ENCODE results near the gene PTPRA. TPM values are rescaled to one million over a fixed set of nuclear protein-coding genes. Genes with fewer than 3 reads are reported as not detected.

PTPRA gene
- total RNA-seq, 4 donors from 2014 or later: 49.2 to 80.8 (median 60.4) TPM

- H3K4me3 ChIP-seq: no peak overlapping the region
- no peak overlapping the region for H3K27ac ChIP-seq (replicated peaks in 1 of 4)
- peaks cover 0 to 11% (median 7%) of the 10 kb centered on the region in 4 donors for H3K4me1 ChIP-seq
- no peak for DNase-seq (ENCODE audit: extremely low spot score)
- TF ChIP-seq, protein P1, sequence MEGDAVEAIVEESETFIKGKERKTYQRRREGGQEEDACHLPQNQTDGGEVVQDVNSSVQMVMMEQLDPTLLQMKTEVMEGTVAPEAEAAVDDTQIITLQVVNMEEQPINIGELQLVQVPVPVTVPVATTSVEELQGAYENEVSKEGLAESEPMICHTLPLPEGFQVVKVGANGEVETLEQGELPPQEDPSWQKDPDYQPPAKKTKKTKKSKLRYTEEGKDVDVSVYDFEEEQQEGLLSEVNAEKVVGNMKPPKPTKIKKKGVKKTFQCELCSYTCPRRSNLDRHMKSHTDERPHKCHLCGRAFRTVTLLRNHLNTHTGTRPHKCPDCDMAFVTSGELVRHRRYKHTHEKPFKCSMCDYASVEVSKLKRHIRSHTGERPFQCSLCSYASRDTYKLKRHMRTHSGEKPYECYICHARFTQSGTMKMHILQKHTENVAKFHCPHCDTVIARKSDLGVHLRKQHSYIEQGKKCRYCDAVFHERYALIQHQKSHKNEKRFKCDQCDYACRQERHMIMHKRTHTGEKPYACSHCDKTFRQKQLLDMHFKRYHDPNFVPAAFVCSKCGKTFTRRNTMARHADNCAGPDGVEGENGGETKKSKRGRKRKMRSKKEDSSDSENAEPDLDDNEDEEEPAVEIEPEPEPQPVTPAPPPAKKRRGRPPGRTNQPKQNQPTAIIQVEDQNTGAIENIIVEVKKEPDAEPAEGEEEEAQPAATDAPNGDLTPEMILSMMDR (IDR thresholded peaks at IDR 0.05): no peak
- intact Hi-C loops (cut with DNase I): loop anchor here (10.0 kb wide), 1 partner anchor 153 kb away; the partner anchor contains the start of gene EBF4
- peaks cover 0 to 20% (median 5%) of the 10 kb centered on the region in 4 donors for H3K36me3 ChIP-seq
- 93% methylated on average over 4 of the region's 4 CpGs for WGBS
- H3K27me3 ChIP-seq: no peaks in the 10 kb centered on the region
- no peaks in the 10 kb centered on the region for H3K9me3 ChIP-seq
These were observed 25.5 kb upstream of the PTPRA start for GRCh38 chr20:2847802-2848201.

DNA sequence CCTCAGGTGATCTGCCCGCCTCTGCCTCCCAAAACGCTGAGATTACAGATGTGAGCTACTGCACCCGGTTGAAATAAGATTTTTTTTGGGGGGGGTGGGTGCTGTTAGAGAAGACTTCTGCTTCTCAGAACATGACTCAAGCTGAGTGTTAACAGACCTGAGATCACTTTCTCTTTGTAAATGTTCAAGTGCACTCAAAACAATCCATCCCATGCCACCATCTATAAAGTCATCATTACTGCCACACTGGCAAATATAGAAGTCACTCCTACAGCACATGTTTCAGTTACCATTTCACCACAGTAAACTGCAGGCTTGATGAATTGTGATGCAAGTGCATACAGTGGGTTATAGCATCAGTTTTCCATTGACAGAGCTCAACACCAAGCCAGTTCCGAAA is 23.8 kb upstream of the PTPRA start:
- Histone ChIP-seq H3K9me3 (no peaks in the 10 kb centered on the region), H3K27ac (replicated peaks in 1 of 4) (no peak overlapping the region), H3K4me3 (no peak overlapping the region), H3K27me3 (no peaks in the 10 kb centered on the region), H3K4me1 (peaks cover 0 to 9% (median 6%) of the 10 kb centered on the region in 4 donors), H3K36me3 (peaks cover 0 to 14% (median 2%) of the 10 kb centered on the region in 4 donors)
- intact Hi-C loops (cut with DNase I): loop anchor here (10.0 kb wide), 1 partner anchor 155 kb away; the partner anchor contains the start of gene EBF4
- TF ChIP-seq POLR2AphosphoS5 (IDR thresholded peaks at IDR 0.05) (no peak), POLR2A (IDR thresholded peaks at IDR 0.05; ENCODE audit: low read depth) (no peak), EP300 (IDR thresholded peaks at IDR 0.05) (no peak)
- TF ChIP-seq, protein P1 (IDR thresholded peaks at IDR 0.05): no peak
- 92% methylated on average over 4 of the region's 4 CpGs for WGBS
- no peak for DNase-seq (ENCODE audit: extremely low spot score)

DNA sequence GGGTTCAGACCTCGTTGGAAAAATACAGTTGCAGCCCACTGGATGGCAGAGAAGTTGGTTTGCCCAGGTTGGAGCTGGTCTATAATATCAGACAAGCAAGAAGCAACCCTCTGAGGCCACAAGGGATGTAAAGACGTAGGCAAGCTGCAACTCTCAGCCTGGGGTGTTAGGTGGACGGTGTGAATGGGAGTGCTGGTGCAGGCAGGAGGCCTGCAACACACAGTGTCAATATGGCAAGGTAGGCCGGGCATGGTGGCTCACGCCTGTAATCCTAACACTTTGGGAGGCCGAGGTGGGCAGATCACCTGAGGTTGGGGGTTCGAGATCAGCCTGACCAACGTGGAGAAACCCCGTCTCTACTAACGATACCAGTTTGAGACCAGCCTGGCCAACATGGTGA is 22.2 kb upstream of the PTPRA start:
- no peak for TF ChIP-seq POLR2AphosphoS5 (IDR thresholded peaks at IDR 0.05)
- no peak for TF ChIP-seq EP300 (IDR thresholded peaks at IDR 0.05)
- TF ChIP-seq, protein P1 (IDR thresholded peaks at IDR 0.05): no peak
- TF ChIP-seq POLR2A (IDR thresholded peaks at IDR 0.05; ENCODE audit: low read depth): no peak
- Histone ChIP-seq H3K27ac (replicated peaks in 1 of 4) (no peak overlapping the region), H3K9me3 (no peaks in the 10 kb centered on the region), H3K36me3 (peaks cover 0 to 12% (median 2%) of the 10 kb centered on the region in 4 donors), H3K4me1 (peaks cover 0 to 9% (median 6%) of the 10 kb centered on the region in 4 donors), H3K4me3 (no peak overlapping the region), H3K27me3 (no peaks in the 10 kb centered on the region)
- 97% methylated on average over 10 of the region's 10 CpGs for WGBS
- no peak for DNase-seq (ENCODE audit: extremely low spot score)
- intact Hi-C loops (cut with DNase I): no loop called here

- intact Hi-C loops (cut with DNase I): no loop called here
- 100% methylated on average over 2 of the region's 2 CpGs for WGBS
These were observed 14.7 kb upstream of the PTPRA start for GRCh38 chr20:2858591-2858990.

More at GRCh38 chr20:2858591-2858990, 14.7 kb upstream of the PTPRA start:
- Histone ChIP-seq H3K27me3 (no peaks in the 10 kb centered on the region), H3K9me3 (no peaks in the 10 kb centered on the region), H3K4me3 (no peak overlapping the region), H3K27ac (replicated peaks in 1 of 4) (no peak overlapping the region), H3K36me3 (peaks cover 17 to 42% (median 37%) of the 10 kb centered on the region in 4 donors), H3K4me1 (peaks cover 0 to 8% (median 0%) of the 10 kb centered on the region in 4 donors)
- no peak for DNase-seq (ENCODE audit: extremely low spot score)
- TF ChIP-seq EP300 (IDR thresholded peaks at IDR 0.05): no peak
- TF ChIP-seq, protein P1 (IDR thresholded peaks at IDR 0.05): no peak

Data from esophagus muscularis mucosa (tissue), 4 donors.